IPS-11a (cell line): ENCODE results near the gene MRPL38.
"Not testable (repeated sequence)": the region's sequence is repeated elsewhere in the genome, so short reads cannot be mapped to it uniquely, and the experiment has no call there.

ENCODE experiments used
- H3K4me3 ChIP-seq: one replicate; pipeline ENCODE4 v1.5.1; 2013; ENCODE audit warnings: low read depth, low read length, control low read depth

The MRPL38 gene

DNA sequence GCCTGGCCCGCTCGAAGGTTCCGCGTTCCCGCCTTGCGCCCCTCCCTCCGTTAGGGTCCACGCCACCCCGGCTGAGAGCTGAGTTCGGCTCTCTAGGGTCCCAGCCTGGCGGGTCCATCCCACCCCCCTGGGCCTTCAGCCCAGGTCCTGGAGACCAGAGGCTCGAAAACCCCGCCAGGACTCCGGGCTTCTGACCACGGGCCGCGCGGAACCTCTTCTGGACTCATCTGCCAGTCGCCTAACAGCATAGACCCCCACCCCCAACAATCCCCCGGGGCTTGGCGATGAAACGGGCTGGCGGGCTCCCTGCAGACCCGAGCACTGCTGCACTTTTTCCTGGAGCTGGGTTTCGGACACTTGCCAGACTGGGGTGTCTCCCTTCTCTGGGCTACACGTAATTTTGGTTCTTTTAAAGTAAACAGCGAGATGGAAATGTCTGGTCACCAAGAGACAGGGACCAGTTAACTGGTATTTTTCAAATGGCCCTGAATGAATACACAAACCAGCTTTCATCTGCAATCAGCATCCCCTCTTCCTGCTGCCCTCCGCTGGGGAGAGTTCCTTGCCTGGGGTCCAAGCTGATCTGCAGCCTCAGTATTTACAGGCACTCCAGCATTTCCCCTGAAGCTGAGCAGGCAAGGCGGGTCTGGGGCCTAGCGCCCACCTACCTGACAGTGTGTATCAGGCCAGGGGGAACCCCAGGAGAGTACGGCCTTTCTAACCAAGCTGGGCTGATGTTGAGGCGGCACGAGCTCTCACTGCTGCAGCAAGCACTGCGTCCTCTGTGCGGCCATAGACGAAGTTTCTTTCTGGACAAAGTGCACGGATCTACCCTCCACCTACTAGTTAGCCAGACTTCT lies 7.3 kb downstream of the MRPL38 start:
- peak overlapping the region; percentile 4 for H3K4me3 ChIP-seq

DNA sequence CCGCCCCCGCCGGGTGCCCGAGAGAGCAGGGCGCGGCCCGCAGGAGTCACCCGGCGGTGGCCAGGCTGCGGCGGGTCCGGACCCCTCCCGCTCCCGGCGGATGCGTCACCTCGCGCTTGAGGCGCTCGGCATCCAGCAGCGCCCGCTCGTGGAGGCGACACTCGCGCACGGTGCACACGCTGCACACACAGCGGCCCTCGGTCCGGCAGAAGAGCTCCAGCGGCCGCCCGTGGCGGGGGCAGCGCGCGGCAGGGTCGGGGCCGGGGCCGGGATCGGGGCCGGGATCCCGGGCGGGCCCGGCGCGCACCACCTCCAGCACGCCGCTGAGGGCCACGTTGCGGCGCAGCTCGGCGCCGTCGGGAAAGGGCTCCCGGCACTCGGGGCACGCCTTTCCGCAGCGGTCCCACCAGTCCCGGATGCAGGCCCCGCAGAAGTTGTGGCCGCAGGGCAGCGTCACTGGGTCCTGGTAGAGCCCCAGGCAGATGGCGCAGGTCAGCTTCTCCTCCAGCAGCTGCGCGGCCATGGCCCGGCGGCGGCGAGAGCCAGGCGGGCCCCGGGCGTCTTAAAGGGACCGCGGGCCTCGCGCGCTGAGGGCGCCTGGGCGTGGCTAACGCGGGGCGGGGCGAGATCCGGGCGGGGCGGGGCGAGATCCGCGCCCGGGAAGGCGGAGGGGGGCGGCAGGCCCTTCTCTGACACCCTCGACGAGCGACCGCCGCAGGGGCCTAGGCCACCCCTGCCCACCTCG lies 8.1 kb downstream of the MRPL38 start, which contains the start of gene TRIM65:
TRIM65 (minus strand) TSS at position 537 of the 745 bp plus-strand sequence; CDS start at position 523, 14 bp downstream.
- H3K4me3 ChIP-seq = peak within 1 kb of the TSS; percentile 74

DNA sequence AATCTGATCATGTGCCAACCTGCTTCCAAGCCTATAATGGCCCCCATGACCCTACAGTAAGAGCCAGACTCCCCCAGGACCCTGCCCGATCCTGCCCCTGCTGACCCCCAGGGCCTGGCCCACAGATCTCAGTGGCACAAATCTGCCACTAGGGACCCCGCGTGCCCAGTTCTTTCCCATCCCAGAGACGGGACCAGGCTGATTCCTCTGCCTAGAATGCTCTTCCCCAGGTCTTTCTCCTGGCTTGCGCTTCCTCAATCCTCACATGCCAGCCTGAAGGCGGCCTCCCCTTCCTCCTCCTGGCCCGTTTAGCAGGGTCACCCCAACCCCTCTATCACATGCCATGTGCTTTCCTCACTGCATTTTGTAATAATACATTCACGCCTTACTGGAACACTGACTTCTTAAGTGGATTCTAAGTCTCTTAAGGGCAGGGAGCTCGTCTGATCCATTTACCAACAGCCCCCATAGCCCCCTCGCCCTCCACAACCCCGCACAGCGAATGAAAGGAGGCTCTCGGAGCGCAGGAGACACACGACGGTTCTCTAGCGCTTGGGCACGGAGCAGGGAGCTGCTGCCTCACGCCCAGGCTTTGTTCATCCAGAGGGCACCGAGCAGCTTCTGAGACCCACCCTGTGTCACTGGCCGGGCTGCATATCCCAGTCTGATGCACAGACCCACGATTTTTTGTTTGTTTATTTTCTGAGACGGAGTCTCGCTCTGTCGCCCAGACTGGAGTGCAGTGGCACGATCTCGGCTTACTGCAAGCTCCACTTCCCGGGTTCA lies 9.1 kb downstream of the MRPL38 start:
- peak overlapping the region; percentile 74 for H3K4me3 ChIP-seq

DNA sequence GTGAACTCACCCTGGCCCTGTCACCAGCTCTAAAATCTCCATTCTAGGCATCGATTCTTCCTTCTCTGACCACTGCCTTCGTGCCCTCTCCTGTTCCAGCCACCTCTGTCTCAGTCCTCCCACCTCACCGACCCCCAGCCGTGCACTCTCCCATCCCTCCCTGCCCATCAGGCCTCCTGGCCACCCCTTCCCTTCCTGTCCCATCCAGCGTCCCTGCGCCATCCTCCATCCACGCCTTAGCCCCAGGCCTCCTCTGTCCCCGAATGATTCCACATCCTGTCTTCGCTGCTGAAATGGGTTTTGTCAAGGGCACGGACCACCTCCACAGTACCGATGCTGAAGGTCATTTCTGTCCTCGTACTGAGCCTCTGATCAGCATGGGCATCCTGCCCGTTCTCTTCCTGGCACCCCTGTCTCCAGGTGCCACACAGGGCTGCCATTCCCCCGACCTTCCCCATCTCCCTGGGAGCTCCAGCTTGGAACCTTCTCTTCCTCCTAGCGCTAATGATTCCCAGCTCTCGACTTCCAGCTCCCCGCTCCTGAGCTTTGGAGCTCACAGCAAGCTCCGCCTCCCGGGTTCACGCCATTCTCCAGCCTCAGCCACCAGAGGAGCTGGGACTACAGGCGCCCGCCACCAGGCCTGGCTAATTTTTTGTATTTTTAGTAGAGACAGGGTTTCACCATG lies 10.5 kb downstream of the MRPL38 start:
- H3K4me3 ChIP-seq = no peak overlapping the region

DNA sequence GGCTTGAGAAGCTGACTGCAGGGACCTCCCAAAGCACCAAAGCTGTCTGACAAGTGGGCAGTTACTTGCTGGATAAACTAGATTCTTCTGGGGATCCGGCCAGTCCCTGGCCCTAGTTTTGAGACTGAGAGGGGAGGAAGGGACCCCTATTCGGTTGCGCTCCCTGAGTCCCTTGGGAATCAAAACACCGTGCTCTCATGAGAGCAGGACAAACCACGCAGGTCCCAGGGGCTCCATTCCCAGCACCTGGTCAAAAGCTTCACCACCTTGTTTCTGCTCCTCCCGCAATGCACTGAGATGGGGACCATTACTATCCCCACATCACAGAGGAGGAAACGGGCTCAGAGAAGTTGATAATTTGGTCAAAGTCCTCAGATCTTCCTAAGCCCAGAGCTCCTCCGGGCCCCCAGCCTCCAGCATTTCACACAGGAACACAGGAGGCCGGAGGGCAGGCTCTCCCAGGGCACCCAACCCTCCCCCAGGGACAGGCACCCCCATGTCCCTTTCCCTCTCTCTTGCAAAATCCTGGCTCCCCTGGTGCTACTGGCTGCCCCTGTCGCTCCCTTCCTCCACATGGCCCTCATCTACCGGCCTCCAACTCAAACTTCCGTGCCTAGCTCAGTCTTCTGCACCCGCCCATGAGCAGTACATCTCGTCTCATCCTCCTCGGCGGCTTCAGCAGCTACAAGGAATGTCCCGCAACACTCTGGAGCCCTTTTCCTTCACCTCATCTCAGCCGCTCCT lies 11.2 kb downstream of the MRPL38 start:
- H3K4me3 ChIP-seq = no peak overlapping the region

DNA sequence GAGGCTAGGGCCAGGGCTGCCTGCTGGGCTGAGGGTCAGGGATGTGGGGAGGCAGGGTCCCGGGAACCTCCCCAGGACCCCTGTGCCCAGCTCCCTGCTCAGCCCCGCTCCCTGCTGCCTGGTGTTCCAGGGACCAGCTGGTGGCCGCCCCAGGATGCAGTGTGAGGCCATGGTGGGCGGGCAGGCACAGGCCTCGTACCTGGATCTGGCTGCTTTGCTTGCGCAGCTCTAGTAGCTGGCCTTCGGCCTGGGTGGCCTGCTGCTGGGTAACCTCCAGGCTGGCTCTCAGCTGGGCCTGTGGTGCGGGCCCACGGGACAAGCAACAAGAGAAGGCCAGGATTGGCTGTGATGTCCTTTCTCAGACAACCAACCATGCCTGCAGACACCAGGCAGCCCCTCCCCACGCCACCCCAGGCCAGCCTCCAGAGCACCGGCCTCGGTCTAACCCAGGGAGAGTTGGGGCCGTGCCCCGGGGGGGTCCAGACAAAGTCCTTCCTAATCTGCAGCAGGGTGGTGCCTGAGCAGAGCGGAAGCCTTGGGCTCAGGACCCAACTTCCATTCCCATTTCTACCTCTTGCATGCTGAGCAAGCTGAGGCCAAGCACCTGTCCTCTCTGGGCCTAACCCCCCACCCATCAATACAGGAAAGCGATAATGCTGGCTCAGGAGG lies 12.0 kb downstream of the MRPL38 start:
- no peak overlapping the region for H3K4me3 ChIP-seq

DNA sequence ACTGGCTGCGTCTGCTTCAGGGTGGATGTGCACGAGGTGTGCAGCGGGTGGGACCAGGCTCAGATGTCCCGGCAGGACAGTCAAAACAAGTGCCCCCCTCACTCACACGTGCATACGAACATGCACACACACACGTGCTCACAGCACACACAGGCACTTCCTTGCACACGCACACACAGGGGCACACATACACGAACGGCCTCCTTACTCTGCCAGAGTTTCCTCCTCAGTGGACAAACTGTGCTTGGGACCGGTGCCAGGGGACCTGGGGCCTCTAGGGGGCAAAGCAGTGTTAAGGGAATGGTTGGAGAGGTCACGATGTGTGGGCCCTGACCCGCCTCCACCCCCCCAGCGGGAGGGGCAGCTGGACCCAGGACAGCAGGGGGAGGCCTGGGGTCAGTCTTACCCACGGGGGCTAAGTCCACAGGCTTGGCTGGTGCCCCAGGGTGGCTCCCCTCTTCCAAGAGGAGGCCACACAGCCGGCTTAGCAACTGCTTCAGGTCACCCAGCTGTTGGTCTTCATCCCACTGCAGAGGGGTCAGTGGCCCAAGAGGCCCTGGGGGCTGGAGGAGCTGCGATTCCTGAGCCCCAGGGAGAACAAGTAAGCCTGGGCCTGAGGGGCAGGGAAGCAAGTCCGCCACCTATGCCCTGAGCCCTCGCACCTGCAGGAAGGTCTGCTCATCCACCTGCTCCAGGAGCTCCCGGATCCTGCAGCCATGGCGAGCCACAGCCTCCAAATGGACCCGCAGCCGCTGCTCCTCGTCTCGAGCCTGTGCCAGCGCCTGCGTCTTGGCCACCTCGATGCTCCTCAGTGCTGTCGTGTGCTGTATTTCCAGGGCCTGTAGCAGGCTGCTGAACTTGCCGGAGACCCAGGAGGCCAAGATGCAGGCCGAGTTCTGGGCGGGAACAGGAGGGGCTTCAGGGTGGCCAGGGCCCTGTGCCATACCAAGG lies 12.8 kb downstream of the MRPL38 start:
- H3K4me3 ChIP-seq = no peak overlapping the region

DNA sequence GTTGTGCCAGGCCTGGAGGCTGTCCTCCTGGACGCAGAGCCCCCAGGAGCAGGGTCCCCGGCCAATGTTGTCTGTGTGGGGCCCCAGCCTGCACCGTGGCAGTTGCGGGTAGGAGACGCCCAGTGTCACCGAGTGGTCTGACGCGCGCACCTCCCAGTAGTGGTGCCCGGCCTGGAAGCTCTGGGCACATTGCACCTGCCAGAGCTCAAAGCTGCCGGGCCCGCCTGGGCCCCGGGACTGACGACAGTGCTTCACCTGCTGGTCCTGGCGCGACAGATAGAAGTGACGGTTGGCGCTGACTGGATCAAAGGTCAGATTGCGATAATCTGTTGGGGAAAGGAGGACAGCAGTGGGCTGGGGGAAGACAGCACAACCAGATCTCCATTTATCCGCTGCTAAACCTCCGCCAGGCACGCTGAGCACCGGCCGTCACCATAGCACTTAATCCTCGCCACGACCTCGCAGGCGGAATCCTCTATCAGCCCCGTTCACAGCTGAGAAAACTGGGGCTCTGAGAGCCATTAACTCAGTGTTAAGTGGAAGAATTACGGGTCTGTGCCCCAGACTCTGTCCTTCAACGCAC lies 13.6 kb downstream of the MRPL38 start:
- H3K4me3 ChIP-seq = no peak overlapping the region

DNA sequence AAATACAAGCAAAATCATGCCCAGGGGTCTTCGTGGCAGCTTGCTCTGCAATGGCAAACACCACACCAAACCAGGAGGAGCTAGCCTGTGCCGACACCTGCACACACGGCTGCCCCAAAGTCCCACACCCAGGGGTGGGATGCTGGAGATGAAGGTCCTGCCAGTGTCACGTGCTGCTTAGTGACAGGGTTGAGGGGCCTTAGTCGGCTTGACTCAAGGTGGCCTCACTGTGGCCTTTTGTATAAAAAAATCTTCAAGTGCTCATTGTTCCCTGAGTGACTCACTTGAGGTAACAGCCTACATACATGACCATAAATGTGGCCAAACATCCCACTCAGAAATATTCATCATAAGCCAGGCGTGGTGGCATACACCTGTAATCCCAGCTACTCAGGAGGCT lies 15.2 kb downstream of the MRPL38 start:
- H3K4me3 ChIP-seq = no peak overlapping the region

DNA sequence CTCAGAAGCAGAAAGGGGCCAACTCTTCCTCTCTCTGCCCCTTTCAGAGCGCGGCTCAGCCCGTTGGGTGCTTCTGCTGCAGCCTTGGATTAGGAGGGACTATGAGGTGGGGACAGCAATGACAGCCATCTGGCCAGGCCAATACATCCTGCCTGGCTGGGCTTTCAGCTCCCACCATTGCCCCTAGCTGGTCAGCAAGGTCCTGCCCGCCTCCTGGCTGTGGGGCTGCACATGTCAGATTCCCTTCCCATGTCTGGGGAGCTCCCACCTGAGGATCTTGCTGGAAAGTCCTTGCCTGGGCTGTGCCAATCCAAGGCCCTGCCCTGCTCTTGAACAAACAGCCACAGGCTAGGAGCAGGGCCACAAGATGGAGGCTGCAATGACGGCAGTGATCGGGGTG lies 16.2 kb downstream of the MRPL38 start:
- H3K4me3 ChIP-seq = no peak overlapping the region

DNA sequence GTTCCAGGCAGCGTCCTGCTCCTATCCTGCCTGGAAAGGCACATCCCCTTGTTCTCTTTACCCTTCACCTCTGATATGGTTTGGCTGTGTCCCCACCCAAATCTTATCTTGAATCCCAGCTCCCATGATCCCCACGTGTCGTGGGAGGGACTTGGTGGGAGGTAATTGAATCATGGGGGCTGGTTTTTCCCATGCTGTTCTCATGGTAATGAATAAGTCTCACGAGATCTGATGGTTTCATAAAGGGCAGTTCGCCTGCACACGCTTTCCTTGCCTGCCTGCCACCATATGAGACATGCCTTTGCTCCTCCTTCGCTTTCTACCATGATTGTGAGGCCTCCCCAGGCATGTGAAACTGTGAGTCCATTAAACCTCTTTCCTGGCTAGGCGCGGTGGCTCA lies 18.8 kb downstream of the MRPL38 start:
- not testable (repeated sequence) for H3K4me3 ChIP-seq

DNA sequence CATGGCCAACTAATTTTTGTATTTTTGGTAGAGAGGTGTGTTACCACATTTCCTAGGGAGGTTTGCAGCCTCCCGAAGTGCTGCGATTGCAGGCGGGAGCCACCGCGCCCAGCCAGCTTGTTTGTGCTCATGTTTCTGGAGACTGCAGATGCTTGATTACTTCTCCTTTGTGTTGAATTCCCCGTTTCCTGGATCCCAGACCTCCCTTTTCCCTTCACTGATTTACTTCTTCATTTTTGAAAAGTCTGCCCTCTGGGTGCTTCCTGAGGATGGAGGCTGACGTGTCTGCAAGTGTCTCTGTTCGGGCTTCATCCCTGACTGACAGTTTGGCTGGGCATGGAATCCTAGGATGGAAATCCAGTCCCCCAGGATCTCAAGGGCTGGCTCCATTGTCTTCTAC lies 19.3 kb downstream of the MRPL38 start:
- no peak overlapping the region for H3K4me3 ChIP-seq

DNA sequence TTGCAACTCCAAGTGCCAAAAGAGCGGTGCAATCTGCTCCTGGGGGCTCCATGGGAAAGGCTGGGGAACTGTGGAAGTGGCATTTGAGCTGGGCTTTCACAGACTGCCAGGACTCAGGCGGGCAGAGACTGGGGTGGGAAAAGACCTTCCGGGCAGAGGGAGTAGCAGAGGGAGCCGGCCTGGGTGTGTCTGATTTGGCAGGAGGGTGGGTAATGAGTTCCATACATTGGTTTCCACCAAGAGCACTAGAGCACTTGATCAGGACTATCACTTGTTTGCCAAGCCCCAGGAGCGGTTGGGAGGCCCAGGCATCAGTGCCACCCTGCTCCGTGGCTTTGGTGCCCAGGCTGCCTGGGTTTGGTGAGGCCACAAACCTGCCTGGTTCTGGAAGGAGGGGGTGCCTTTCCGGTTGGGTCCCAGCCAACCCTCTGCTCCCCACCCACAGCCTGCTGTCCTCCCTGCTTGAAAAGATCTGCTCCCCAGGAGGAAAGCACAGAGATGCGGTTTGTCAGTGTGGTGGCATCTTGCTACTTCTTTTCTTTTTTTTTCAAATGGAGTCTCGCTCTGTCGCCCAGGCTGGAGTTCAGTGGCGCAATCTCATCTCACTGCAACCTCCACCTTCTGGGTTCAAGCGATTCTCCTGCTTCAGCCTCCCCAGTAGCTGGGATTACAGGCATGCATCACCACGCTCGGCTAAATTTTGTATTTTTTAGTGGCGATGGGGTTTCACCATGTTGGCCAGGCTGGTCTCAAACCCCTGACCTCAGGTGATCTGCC lies 22.8 kb downstream of the MRPL38 start:
- no peak overlapping the region for H3K4me3 ChIP-seq

DNA sequence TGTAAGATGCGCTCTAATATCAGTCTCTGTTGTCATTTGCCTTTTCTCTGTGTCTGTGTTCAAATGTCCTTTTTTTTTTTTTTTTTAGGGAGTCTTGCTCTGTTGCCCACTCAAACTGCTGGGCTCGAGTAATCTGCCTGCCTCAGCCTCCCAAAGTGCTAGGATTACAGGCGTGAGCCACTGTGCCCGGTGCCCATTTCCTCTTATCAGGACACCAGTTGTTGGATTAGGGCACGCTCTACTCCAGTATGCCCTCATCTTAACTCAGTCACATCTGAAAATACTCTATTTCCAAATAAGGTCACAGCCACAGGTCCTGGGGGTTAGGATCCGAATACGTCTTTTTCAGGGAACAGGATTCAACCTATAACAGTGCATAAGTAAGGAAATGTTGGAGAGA lies 24.4 kb downstream of the MRPL38 start:
- H3K4me3 ChIP-seq = no peak overlapping the region

DNA sequence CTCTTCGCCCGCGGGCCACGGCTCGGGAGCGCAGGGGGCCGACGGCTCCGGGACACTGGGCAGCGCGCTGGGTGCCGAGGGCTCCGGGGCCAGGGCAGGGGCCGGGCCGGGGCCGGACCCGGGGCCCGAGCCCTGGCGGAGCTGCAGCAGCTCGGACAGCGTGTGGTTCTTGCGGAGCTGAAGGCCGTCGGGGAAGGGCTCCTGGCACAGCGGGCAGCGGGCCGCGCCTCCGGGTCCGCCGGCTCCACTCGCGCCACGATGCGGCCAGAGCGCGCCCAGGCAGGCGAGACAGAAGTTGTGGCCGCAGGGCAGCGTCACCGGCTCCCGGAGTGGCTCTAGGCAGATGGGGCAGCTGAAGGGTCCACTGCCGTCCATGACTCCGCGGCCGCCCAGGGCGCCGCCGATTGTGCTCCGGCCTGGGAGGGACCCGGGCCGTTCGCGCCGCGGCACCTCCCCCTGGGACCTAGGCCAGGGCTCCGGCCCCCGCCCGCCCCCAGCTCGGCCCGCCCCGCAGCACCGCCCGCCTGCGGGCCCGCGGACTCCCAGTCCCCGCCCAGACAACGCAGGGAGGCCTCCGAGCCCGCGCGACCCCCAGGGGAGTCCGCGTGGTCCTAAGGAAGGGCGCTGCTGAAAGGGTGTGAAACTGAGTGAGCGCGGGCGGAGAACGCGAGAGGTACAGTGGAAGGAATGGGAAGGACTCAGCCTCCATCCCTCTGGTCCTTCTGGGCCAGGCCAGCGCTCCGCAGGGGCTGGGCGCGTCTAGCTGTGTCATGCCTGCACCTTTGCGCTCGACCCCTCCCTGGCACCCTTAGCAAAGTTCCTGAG lies 26.3 kb downstream of the MRPL38 start, which contains the start of gene TRIM47:
TRIM47 (minus strand) TSS at position 408 of the 825 bp plus-strand sequence; CDS start at position 375, 33 bp downstream.
- peak within 1 kb of the TSS; percentile 42 for H3K4me3 ChIP-seq

DNA sequence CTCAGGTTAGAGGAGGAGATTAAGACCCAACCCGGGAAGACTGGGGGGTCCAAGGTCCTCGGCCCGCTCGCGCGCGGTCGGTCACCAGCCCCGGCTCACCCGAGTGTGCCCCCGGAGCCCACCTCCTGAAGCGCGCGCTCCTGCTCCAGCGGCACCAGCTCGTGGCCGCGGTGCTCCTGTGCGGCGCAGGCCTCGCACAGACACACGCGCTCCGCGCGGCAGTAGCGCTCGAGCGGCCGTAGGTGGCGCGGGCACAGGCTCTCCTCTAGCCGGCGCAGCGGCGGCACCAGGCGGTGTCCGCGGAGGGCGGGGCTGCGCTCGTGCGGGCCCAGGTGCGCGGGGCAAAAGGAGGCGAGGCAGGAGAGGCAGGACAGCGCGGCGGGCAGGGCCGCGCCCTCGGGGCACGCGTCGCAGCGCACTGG lies 26.9 kb downstream of the MRPL38 start:
- H3K4me3 ChIP-seq = peak overlapping the region; percentile 42
